ENCODE data around the gene RGS10. TPM values are rescaled to one million over a fixed set of nuclear protein-coding genes. Genes with fewer than 3 reads are reported as not detected.
A peak's percentile ranks its signal among the peaks of the same experiment; 100 is the strongest.

RGS10 gene
- total RNA-seq, 1 donor from 2014 or later: 311 TPM

DNA sequence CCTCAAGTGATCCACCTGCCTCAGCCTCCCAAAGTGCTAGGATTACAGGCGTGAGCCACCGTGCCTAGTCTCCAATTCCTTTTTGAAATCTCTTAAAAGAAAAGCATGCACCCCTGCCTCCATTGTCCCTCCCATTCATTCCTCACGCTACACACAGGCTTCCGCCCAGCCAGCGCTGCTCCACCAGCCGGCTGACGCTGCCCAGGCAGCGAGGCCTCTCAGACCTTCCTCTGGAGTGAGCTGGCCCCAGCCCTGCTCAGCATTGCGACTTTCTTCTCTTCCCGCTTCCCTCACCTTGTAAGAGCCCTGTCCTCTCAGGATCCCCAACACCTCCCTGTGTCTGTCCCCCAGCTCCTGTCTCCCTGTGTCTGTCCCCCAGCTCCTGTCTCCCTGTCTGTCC, 23.6 kb downstream of the RGS10 start:
- Mint-ChIP-seq H3K27ac (ENCODE audit: unreplicated experiment) (no peak overlapping the region), H3K4me3 (ENCODE audit: unreplicated experiment) (no peak overlapping the region), H3K36me3 (ENCODE audit: unreplicated experiment) (peaks cover 9% of the 10 kb centered on the region), H3K9me3 (ENCODE audit: unreplicated experiment) (peaks cover 9% of the 10 kb centered on the region), H3K27me3 (ENCODE audit: unreplicated experiment) (peaks cover 12% of the 10 kb centered on the region), H3K4me1 (ENCODE audit: low read depth, unreplicated experiment) (peaks cover 32% of the 10 kb centered on the region)
- DNase-seq: no peak
- TF ChIP-seq, protein P1, sequence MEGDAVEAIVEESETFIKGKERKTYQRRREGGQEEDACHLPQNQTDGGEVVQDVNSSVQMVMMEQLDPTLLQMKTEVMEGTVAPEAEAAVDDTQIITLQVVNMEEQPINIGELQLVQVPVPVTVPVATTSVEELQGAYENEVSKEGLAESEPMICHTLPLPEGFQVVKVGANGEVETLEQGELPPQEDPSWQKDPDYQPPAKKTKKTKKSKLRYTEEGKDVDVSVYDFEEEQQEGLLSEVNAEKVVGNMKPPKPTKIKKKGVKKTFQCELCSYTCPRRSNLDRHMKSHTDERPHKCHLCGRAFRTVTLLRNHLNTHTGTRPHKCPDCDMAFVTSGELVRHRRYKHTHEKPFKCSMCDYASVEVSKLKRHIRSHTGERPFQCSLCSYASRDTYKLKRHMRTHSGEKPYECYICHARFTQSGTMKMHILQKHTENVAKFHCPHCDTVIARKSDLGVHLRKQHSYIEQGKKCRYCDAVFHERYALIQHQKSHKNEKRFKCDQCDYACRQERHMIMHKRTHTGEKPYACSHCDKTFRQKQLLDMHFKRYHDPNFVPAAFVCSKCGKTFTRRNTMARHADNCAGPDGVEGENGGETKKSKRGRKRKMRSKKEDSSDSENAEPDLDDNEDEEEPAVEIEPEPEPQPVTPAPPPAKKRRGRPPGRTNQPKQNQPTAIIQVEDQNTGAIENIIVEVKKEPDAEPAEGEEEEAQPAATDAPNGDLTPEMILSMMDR (IDR thresholded peaks at IDR 0.05; ENCODE audit: partially characterized antibody, unreplicated experiment): no peak

DNA sequence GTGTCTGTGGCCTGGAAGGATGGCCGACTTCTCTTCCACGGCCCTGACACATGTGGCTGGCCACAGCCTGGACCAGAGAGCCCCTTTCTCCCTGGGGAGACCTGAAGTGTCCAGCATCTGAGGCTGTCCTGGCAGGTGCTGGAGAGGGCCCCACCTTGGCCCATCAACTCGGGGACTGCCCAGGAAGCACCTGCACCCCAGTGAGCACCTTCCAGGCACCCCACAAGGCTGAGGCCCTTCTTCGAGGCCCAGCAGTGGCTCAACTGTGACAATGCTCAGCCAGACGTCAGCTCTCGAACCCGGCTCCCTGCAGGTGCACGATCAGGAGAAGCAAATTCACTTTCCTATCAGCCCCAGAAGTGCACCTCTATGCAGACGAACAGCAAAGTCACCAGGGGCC, 24.3 kb downstream of the RGS10 start:
- Mint-ChIP-seq H3K9me3 (ENCODE audit: unreplicated experiment) (peaks cover 9% of the 10 kb centered on the region), H3K27ac (ENCODE audit: unreplicated experiment) (no peak overlapping the region), H3K27me3 (ENCODE audit: unreplicated experiment) (peaks cover 14% of the 10 kb centered on the region), H3K4me1 (ENCODE audit: low read depth, unreplicated experiment) (peaks cover 31% of the 10 kb centered on the region), H3K36me3 (ENCODE audit: unreplicated experiment) (peaks cover 9% of the 10 kb centered on the region), H3K4me3 (ENCODE audit: unreplicated experiment) (no peak overlapping the region)
- DNase-seq: no peak
- TF ChIP-seq, protein P1 (IDR thresholded peaks at IDR 0.05; ENCODE audit: partially characterized antibody, unreplicated experiment): no peak

DNA sequence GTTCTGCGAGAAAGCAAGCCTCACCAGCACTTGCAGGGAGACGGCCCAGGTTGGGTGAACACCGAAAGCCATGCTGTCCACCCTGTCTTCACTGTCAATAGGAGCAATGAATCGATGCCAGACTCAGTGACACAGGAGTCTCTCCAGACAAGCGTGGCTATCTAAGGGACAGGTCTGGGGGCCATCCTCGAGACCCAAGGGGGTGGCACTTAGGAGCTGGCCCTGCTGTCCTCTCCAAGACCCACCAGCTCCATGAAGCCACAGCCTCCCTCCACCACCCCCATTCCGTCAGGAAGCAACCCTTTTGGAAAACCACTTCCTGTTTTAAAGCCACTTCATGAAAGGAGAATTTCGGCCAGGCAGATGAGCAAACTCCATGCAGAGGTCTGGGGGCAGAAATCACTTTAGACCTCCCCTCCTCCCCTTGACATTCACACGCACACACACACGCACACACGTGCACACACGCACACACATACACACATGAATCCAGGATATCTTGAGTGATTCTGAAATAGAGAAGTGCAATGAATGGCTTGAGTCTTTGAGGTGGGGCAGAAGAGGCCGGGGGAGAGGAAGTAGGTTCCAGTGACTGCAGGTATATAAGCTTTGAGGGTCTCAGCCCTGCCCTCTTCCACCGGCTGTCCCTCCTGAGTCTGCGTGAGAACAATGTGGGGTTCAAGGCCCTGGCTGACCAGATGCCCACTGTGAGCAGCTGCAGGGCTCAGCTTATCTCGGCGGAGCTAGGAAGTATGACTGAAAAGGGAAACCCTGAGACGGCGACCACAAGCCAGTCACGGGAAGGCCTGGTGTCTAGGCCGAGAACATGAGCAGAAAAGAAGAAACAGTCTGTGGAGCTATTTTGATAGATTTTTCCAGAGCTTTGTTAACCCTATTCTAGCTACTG, 25.0 kb downstream of the RGS10 start:
- TF ChIP-seq, protein P1 (IDR thresholded peaks at IDR 0.05; ENCODE audit: partially characterized antibody, unreplicated experiment): no peak
- H3K4me1 Mint-ChIP-seq (ENCODE audit: low read depth, unreplicated experiment): peaks cover 31% of the 10 kb centered on the region
- H3K27me3 Mint-ChIP-seq (ENCODE audit: unreplicated experiment): peaks cover 14% of the 10 kb centered on the region
- H3K4me3 Mint-ChIP-seq (ENCODE audit: unreplicated experiment): peak overlapping the region; percentile 34
- DNase-seq: no peak
- H3K36me3 Mint-ChIP-seq (ENCODE audit: unreplicated experiment): peaks cover 9% of the 10 kb centered on the region
- H3K27ac Mint-ChIP-seq (ENCODE audit: unreplicated experiment): peak overlapping the region; percentile 38
- peaks cover 9% of the 10 kb centered on the region for H3K9me3 Mint-ChIP-seq (ENCODE audit: unreplicated experiment)

DNA sequence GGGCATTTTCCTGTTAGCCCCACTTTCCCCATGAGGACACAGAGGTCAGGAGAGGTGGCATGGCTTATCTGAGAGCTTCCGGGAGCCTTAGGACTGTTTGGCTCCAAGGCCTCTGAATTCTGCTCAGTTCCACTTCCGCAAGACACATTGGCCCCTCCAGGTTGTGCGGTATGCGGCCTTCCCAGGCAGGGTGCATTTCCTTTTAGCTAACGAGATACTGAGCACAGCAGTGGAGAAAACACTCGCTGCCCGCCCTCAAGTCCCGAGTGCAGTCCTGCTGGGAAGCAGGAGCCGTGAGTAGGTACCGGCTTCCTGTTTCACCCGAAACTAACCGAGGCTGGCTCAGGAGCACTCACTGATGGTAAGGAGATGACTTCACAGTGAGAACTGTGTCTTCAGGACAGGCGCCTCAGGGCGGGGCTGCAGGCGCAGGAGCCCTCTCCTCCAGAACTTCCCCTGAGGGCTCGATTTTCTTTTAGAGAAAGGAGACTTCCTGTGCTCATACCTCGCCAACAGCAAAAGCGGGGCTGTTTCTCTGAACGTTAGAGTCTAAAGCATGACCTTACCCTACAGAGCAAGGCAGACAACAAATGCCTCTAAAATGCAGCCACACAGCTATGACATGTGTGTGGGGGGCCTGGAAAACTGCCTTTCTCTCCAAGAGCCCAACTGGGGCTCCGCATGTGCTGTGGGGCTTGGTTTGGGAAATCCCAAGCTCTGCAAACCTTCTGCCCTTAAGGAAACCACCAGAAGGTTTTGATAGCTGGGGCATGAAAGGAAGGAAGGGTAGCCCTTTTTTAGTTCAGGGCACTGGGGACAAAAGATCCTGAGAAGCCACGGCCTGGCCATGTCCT, 25.9 kb downstream of the RGS10 start:
- Mint-ChIP-seq H3K36me3 (ENCODE audit: unreplicated experiment) (peaks cover 8% of the 10 kb centered on the region), H3K27ac (ENCODE audit: unreplicated experiment) (no peak overlapping the region), H3K4me1 (ENCODE audit: low read depth, unreplicated experiment) (peaks cover 35% of the 10 kb centered on the region), H3K9me3 (ENCODE audit: unreplicated experiment) (peaks cover 13% of the 10 kb centered on the region), H3K27me3 (ENCODE audit: unreplicated experiment) (peaks cover 16% of the 10 kb centered on the region), H3K4me3 (ENCODE audit: unreplicated experiment) (no peak overlapping the region)
- TF ChIP-seq, protein P1 (IDR thresholded peaks at IDR 0.05; ENCODE audit: partially characterized antibody, unreplicated experiment): no peak
- no peak for DNase-seq

All from glutamatergic neuron (in vitro differentiated cells).